Measurements from ENCODE around the gene COL1A2.

COL1A2 gene

DNA sequence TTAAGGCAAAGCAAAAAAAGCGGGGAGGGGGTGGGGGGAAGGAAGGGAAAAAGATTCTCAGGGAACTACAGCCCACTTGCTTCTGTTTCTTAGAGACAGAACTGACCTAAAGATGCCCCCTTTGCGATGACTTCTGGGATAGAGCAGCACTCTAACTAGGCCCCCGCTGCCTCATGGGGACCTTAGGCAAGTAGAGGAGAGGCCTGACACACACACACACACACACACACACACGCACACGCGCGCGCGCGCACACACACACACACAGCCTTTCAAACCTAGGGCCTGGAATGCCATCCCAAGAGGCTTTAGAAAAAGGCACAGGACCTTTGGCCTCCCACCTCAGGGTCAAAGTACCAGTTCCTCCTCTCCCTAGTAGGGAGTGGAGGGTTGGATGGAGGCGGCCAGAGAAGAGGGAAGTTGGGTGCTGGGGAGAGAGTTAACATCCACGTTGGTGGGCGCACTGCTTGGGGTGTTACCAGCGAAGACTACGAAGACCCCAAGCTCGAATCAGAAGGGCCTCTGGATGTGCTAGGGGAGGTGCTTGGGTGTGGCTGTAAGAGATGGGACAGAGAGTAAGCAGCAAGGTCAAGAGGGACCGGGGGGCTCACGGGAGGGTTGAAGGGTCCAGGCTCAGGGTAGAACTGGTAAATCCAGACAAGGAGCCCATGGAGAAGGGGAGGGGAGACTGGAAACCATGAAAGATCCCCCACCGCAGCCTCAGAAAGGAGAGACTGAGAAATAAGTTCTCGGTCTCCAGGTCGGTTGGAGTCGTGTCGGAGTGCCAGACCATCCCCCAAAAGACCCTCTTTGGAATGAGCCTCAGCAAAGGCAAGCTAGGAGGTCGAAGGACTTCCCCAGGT, 1.2 kb upstream of the COL1A2 start:
- no peak for TF ChIP-seq ZNF274 (IDR thresholded peaks at IDR 0.05; ENCODE audit: low read depth, low read length)
- H3K4me3 ChIP-seq (ENCODE audit: low read length) = no peak overlapping the region

DNA sequence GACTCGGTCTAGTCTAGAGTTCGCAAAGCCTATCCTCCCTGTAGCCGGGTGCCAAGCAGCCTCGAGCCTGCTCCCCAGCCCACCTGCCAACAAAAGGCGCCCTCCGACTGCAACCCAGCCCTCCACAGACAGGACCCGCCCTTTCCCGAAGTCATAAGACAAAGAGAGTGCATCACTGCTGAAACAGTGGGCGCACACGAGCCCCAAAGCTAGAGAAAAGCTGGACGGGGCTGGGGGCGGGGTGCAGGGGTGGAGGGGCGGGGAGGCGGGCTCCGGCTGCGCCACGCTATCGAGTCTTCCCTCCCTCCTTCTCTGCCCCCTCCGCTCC, 622 bp upstream of the COL1A2 start:
- no peak overlapping the region for H3K4me3 ChIP-seq (ENCODE audit: low read length)
- no peak for TF ChIP-seq ZNF274 (IDR thresholded peaks at IDR 0.05; ENCODE audit: low read depth, low read length)

DNA sequence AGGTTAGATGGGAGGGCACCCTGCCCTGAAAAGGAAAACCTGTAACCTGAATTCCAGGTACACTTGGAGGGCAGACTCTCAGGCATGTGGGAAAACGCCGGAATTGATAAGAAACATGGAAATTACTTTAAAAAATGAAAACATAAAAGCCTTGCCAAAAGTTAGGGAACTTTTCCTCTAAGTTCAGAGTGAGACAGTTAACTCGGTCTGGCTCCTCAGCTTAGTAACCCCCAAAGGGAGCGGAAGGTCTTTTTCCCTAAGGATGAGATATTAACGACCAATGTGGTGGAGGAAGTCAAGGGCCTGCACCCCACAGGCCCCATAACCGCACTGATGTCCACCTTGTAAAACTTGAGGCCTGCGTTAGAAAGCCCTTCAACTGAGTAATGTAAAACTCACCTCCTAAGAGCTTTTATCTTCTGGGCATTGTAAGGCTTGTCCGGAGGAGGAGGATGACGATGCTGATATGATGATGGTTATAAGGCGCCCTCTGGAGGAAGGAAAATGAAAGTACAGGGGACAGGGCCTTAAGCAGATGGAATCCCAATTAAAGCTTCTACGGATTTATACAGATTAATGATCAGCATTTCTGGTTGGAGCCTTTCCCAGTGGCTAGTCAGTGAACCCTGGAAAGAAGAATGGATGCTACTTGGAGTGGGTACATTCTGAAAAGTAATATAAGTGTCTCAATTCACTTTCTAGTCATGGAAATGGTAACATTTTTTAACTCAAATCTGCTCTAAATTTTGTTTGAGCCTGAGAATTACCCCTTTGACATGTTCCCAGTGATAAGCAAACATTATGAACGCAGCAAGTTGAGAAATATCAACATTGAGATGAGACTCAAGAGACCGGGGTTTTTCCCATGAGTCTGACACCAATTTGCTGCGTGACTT, 694 bp downstream of the COL1A2 start:
- H3K4me3 ChIP-seq (ENCODE audit: low read length) = no peak overlapping the region
- TF ChIP-seq ZNF274 (IDR thresholded peaks at IDR 0.05; ENCODE audit: low read depth, low read length) = no peak

DNA sequence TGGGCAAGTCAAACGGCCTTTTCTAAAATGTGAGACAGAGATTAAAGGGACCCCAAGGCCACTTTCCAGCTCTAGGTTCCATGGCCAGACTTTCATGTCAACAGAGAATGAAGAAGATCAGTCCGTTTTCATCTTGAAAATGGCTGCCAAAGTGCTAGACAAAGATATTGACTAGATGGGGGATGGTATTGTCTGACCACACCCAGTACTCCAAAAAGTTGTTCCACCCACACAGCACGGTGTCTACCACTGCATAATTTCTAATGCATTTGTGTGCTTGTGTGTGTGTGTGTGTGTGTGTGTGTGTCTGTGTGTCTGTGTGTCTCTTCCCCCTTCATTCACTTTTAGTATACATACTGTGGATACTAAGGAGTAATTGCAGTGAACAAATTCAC, 1.3 kb downstream of the COL1A2 start:
- no peak for TF ChIP-seq ZNF274 (IDR thresholded peaks at IDR 0.05; ENCODE audit: low read depth, low read length)
- no peak overlapping the region for H3K4me3 ChIP-seq (ENCODE audit: low read length)

DNA sequence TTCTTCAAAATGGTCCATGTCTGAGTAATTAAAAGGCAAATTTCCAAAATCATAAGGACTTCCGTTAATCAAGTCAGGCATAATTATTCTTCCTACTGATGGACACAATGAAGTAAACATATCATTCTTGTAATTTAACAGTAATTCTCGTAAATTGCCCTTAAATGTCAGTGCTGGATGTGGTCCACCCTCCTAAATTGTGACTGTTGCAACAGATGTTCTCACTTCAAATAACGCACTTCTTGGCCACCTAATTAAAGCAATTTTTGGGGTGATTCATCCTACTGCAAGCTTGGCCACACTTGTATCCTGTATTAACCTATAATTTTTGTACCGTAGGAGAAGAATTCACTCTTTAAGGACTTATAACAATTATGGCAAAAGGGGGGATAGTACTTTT, 1.9 kb downstream of the COL1A2 start:
- H3K4me3 ChIP-seq (ENCODE audit: low read length) = no peak overlapping the region
- no peak for TF ChIP-seq ZNF274 (IDR thresholded peaks at IDR 0.05; ENCODE audit: low read depth, low read length)

DNA sequence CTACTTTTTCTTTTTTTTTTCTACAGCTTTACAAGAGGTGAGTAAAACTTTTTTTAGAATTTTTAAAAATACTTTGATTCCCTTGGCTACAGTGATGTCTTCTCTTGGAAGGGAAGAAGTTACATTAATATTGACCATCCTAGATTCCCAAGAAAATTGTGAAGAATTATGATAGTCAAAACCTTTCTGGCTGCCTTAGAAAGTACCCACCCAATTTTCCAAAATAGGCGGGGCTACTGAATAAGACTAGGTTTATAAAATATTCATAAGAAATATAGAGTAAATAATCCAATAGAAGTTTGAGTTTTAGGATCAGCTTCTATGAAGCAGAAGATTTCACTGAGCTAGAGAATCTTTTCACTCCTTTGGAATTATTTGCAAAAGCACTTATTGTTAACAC, 3.0 kb downstream of the COL1A2 start:
- no peak for TF ChIP-seq ZNF274 (IDR thresholded peaks at IDR 0.05; ENCODE audit: low read depth, low read length)
- no peak overlapping the region for H3K4me3 ChIP-seq (ENCODE audit: low read length)

DNA sequence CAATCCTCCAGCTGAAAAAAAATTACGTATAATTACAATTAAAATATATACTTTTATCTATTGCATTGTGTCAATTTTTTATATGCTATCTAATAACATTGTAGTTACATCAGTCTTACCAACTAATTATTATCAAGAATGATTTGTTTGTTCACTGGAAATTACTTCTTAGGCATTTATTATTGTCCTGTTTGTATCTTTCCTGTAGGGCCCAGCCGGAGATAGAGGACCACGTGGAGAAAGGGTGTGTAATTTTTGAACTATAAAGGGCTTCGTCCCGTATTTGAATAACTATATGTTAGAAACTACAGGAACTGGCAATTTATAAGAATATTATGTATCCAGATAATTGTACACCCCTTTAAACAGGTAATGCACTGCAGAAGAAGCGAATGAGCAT, 4.1 kb downstream of the COL1A2 start:
- H3K4me3 ChIP-seq (ENCODE audit: low read length) = no peak overlapping the region

DNA sequence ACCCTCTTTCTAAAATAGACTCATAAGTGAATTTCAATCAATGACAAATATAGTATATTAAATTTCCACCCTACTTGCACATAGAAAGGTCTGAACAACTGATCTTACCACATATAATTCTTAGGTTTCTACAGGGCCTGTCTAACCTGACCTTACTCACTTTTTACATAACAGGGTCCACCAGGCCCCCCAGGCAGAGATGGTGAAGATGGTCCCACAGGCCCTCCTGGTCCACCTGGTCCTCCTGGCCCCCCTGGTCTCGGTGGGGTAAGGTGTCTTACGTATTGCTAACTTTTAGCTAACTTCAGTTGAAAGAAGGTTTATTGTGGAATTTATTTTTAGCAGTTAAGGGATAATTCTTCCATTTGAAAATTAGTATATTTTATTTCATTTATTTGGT, 5.3 kb downstream of the COL1A2 start:
- no peak for TF ChIP-seq ZNF274 (IDR thresholded peaks at IDR 0.05; ENCODE audit: low read depth, low read length)
- no peak overlapping the region for H3K4me3 ChIP-seq (ENCODE audit: low read length)

More for the DNA sequence above, 4.1 kb downstream of the COL1A2 start:
- no peak for TF ChIP-seq ZNF274 (IDR thresholded peaks at IDR 0.05; ENCODE audit: low read depth, low read length)

DNA sequence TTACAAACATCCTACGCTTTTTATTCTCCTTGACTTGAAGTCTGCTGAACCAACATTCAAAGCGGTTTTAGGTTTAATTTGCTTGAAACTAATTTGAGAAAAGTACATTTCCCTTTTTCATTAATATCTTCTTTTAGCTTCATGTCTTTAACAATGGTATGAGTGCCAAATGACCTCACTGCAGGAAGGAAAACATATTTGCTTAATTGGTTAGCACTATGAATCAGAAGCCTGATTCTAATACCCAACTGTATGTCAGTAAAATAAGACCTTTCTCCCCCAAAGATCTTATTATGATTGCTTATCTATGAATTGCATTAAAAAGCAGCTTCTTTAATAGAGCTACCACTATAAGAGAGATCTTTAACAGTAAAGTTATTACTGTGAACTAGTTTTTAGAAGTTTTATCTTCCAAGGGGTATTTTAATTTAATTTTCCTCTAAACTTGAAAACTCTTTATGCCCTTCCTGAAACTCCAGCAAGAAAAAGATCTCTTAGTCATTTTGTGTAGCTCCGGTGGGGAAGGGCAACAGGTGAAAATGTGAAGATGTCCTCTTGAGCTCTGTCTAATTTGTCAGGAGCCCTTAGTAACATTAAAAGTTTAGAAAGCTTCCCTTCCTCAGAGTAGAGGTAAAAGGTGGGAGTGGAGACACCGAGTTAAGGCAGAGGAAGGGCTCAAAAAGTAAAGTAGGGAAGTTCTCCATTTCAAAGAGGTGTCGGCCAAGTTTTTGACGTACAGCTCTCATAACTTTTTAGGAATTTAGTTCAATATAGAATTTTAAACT, 6.1 kb downstream of the COL1A2 start:
- H3K4me3 ChIP-seq (ENCODE audit: low read length) = no peak overlapping the region
- no peak for TF ChIP-seq ZNF274 (IDR thresholded peaks at IDR 0.05; ENCODE audit: low read depth, low read length)

DNA sequence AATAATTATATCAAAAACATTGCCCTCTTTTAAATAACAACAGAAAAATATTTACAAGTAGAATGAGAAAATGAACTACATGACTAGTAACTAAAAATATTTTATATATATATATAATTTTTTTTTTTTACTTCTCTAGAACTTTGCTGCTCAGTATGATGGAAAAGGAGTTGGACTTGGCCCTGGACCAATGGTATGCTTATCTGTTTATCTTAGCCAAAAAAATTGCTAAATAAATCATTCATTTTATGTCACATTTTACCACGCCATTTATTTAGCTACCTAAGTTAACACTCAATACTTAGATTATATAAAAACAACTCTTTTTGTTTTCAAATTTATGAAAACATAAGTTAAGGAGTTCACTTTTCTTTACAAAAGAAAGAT, 6.7 kb downstream of the COL1A2 start:
- no peak for TF ChIP-seq ZNF274 (IDR thresholded peaks at IDR 0.05; ENCODE audit: low read depth, low read length)
- H3K4me3 ChIP-seq (ENCODE audit: low read length) = no peak overlapping the region

DNA sequence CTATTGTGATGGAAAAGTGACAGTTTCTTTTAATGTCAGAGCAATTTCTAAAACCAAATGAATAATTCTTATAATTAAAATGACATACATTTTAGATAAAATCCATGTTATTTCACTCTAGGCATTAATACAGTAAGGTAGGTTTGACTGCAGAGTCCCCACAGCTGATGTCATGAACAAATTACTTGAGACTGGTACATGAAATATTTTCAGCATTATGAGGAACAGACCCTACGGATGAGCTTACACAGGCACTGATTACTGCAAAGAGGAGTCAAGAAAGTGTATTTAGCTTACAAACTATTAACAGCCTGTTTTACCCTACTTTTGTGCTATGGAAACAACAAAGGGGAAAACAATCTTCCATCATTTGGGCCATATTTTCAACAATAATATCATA, 8.9 kb downstream of the COL1A2 start:
- H3K4me3 ChIP-seq (ENCODE audit: low read length) = no peak overlapping the region
- TF ChIP-seq ZNF274 (IDR thresholded peaks at IDR 0.05; ENCODE audit: low read depth, low read length) = no peak

DNA sequence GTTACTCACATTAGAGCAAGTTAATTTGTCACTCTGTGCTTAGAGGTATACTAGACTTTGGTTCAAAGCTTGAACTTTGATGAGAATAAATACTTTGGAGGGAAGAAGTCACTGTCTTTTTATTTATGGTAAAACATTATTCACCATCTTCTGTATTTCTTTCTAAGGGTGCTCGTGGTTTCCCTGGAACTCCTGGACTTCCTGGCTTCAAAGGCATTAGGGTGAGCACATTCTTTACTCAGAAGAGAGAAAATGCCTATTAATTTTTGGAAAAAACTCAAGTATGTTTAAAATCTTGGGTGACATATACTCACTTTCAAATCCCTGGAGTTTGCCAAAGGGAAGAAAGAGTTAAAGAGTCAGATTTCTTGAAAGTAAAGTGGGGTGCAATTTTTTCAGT, 10.8 kb downstream of the COL1A2 start:
- H3K4me3 ChIP-seq (ENCODE audit: low read length) = no peak overlapping the region
- no peak for TF ChIP-seq ZNF274 (IDR thresholded peaks at IDR 0.05; ENCODE audit: low read depth, low read length)

DNA sequence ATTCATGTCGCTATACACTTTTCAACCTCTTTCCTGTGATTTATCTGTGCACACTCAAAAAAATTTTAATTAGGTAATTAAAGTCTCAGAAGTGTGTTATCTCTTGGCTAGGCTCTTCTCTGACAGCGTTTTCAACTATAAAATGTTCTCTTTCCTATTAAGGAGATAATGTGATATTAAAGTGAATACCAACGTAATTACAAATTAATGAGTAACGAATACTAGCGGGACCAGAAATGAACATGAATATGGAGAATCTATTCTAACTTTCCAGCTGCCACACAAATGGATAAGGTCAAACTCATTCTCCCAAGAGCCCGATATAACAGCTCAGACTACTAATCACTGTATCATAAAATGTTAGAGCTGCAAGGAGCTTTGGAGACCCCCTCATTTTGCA, 12.0 kb downstream of the COL1A2 start:
- H3K4me3 ChIP-seq (ENCODE audit: low read length) = no peak overlapping the region
- TF ChIP-seq ZNF274 (IDR thresholded peaks at IDR 0.05; ENCODE audit: low read depth, low read length) = no peak

DNA sequence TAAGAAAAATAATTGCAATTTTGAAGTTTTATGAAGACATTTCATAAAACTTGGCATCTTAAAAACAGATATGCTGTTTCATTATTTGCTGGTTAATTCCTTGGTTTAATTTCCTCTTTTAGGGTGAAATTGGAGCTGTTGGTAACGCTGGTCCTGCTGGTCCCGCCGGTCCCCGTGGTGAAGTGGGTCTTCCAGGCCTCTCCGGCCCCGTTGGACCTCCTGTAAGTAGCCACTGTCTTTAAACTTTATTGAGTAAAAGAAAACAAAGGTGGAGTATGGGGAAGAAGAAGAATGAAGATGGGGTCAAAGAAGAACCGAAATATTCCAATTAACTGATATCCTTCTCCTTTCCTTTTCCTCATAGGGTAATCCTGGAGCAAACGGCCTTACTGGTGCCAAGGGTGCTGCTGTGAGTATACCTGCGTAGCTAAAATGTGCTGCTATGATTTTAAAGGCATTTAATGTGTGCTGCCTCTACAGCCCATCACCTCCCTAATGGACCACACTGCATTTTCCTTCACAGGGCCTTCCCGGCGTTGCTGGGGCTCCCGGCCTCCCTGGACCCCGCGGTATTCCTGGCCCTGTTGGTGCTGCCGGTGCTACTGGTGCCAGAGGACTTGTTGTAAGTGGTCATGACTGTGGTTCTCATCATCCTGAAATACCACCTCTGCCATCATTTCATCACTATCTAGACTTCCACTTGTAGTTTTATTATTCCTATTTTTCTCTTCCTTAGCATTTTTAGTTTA, 14.7 kb downstream of the COL1A2 start:
- H3K4me3 ChIP-seq (ENCODE audit: low read length) = no peak overlapping the region
- no peak for TF ChIP-seq ZNF274 (IDR thresholded peaks at IDR 0.05; ENCODE audit: low read depth, low read length)

All from GM08714 (cell line).